Right lobe of liver (tissue), 6 donors: ENCODE results near the gene PASK. TPM values are rescaled to one million over a fixed set of nuclear protein-coding genes. Genes with fewer than 3 reads are reported as not detected.

ENCODE experiments used
- ATAC-seq, 4 donors: fragments of 200-7000 bp; cut with Tn5 transposase; one replicate each; pipeline ENCODE4 v1.9.1; 2020; ENCODE audit warnings: mild to moderate bottlenecking in 4 of 4, moderate library complexity in 4 of 4
- DNase-seq, 3 donors: peaks; one replicate each; pipeline ENCODE4 v3.0.0-alpha.2; 2020
- H3K27ac ChIP-seq, 3 donors: fragments of 200-600 bp; one replicate each; pipeline ENCODE4 v1.8.0; 2022
- H3K27me3 ChIP-seq, 2 donors: fragments of 200-600 bp; one replicate each; pipeline ENCODE4 v1.8.0; 2022
- H3K36me3 ChIP-seq, 4 donors: fragments of 200-600 bp; sonication (generic) in 1 of 4; one replicate each; pipeline versions ENCODE4 v1.5.1 to v1.8.0; 2017 to 2022; ENCODE audit warnings: control low read depth in 1 of 4
- H3K4me1 ChIP-seq, 4 donors: fragments of 200-600 bp; sonication (generic) in 1 of 4; one replicate each; pipeline versions ENCODE4 v1.5.1 to v1.8.0; 2017 to 2022; ENCODE audit warnings: control low read depth in 1 of 4
- H3K4me3 ChIP-seq, 3 donors: fragments of 200-600 bp; one replicate each; pipeline ENCODE4 v1.8.0; 2022
- H3K9me3 ChIP-seq, 4 donors: fragments of 200-600 bp; sonication (generic) in 1 of 4; one replicate each; pipeline versions ENCODE4 v1.5.1 to v1.8.0; 2017 to 2022; ENCODE audit warnings: control low read depth in 1 of 4
- POLR2A ChIP-seq: fragments of 450-650 bp; IDR thresholded peaks from one replicate; pipeline ENCODE4 v1.6.1; 2017; ENCODE audit warnings: antibody characterized with exemption, mild to moderate bottlenecking
- WGBS: methylation state at CpG from one replicate; pipeline ENCODE4 v1.1.6; 2018; ENCODE audit warnings: low coverage, low lambda C conversion rate; ENCODE audit not compliant: insufficient coverage; ENCODE audit errors: missing lambda C conversion rate; 5-methylcytosine and 5-hydroxymethylcytosine counted together
- intact Hi-C, 2 donors: fragments of 100-400 bp; cut with DNase I; formaldehyde crosslinking; loops; one replicate each; pipeline versions ENCODE4 v1.11.2 to v1.14.1; 2022
- total RNA-seq, 6 experiments: library from RNA; depleted of rRNA in 2 of 6; stranded (reverse); fragments of >200 nt in 2 of 6; fragmentation: NEBNext Ultra II Directional in 3 of 6; extraction: Animal tissue kit (Norgen Biotek cat#: 25700) in 3 of 6; gene quantifications; one replicate each; pipeline versions ENCODE4 v1.1.0 to v1.2.4, GENCODE V29; 2016 to 2023
- TF ChIP-seq, protein P1 (sequence below), 4 donors: fragments of 200-600 bp in 3 of 4; fragments of 450-650 bp in 1 of 4; IDR thresholded peaks; one replicate each; pipeline versions ENCODE4 v1.5.1 to v1.8.0; 2016 to 2022; ENCODE audit warnings: antibody characterized with exemption in 4 of 4, mild to moderate bottlenecking in 2 of 4
- donor health status: DM: no; HTN: yes; CAD: no.
- donor health status: DM: no; HTN: no; CAD: no.
- donor health status: DM: no; HTN: no; CAD: no.
- donor health status: DM: no; HTN: yes; CAD: no.
- donor health status: DM: no; HTN: yes; CAD: no.

PASK gene
- total RNA-seq, 6 experiments from 2014 or later: 2.0 to 4.2 (median 3.4) TPM

DNA sequence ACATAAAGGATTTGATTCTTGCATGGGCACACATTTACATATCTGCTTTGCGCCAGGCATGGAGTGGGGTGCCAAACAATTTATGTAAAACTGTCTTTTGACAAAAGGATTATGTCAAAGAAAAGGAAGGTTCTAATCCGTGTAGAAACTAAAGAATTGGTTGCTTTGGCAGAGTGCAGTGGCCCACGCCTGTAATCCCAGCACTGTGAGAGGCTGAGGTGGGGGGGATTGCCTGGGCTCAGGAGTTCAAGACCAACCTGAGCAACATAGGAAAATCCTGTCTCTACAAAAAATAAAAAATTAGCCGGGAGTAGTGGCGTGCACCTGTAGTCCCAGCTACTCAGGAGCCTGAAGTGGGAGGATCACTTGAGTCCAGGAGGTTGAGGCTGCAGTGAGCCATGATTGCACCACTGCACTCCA lies 46.1 kb downstream of the PASK start:
- Histone ChIP-seq H3K4me3 (peak overlapping the region; percentile 83 to 97 (median 95)), H3K27ac (peak overlapping the region in 2 of 3 donors; percentile 86 to 90), H3K36me3 (peaks cover 0 to 10% (median 2%) of the 10 kb centered on the region in 4 donors), H3K27me3 (no peaks in the 10 kb centered on the region), H3K4me1 (peaks cover 0 to 16% (median 8%) of the 10 kb centered on the region in 4 donors), H3K9me3 (no peaks in the 10 kb centered on the region)
- TF ChIP-seq POLR2A: no peak
- TF ChIP-seq, protein P1, sequence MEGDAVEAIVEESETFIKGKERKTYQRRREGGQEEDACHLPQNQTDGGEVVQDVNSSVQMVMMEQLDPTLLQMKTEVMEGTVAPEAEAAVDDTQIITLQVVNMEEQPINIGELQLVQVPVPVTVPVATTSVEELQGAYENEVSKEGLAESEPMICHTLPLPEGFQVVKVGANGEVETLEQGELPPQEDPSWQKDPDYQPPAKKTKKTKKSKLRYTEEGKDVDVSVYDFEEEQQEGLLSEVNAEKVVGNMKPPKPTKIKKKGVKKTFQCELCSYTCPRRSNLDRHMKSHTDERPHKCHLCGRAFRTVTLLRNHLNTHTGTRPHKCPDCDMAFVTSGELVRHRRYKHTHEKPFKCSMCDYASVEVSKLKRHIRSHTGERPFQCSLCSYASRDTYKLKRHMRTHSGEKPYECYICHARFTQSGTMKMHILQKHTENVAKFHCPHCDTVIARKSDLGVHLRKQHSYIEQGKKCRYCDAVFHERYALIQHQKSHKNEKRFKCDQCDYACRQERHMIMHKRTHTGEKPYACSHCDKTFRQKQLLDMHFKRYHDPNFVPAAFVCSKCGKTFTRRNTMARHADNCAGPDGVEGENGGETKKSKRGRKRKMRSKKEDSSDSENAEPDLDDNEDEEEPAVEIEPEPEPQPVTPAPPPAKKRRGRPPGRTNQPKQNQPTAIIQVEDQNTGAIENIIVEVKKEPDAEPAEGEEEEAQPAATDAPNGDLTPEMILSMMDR (IDR thresholded peaks at IDR 0.05): no peak
- ATAC-seq (no peak), DNase-seq (no peak)
- intact Hi-C loops: no loop called here
- 55% methylated on average over 5 of the region's 5 CpGs for WGBS

GRCh38 chr2:241102239-241102803 lies 47.0 kb downstream of the PASK start, which contains the start of gene MTERF4:
Gene MTERF4 (minus strand): TSS chr2:241102287. CDS start chr2:241102273, 14 bp downstream.
- intact Hi-C loops: no loop called here
- peaks cover 0 to 12% (median 4%) of the 10 kb centered on the region in 4 donors for H3K36me3 ChIP-seq
- H3K4me3 ChIP-seq: peak within 1 kb of the TSS; percentile 83 to 97 (median 95)
- peaks cover 0 to 16% (median 8%) of the 10 kb centered on the region in 4 donors for H3K4me1 ChIP-seq
- 0% methylated on average over 7 of the region's 56 CpGs for WGBS
- H3K27ac ChIP-seq: peak within 1 kb of the TSS; percentile 68 to 90 (median 86)
- peak; percentile 98 to 99 (median 98) for ATAC-seq
- TF ChIP-seq POLR2A: peak; percentile 73
- TF ChIP-seq, protein P1 (IDR thresholded peaks at IDR 0.05): no peak
- DNase-seq: peak; percentile 91 to 92 (median 91)
- no peaks in the 10 kb centered on the region for H3K27me3 ChIP-seq
- H3K9me3 ChIP-seq: no peaks in the 10 kb centered on the region

DNA sequence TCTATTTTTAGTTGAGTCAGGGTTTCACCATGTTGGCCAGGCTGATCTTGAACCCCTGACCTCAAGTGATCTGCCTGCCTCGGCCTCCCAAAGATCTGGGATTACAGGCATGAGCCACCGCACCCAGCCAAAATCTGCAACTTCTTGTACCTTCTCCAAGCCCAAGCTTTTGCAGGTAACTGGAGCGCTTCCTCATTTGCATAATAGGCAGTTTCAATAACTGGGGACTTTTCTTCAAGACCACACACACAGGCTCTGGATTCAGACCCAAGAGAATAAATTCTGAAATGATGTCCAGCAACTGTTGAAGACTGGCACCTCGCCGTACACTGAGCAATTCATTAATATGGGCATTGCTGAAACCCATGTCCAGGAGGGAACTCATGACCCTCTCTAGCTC lies 50.0 kb downstream of the PASK start:
- TF ChIP-seq POLR2A: no peak
- TF ChIP-seq, protein P1 (IDR thresholded peaks at IDR 0.05): no peak
- H3K36me3 ChIP-seq: peaks cover 6 to 36% (median 14%) of the 10 kb centered on the region in 4 donors

DNA sequence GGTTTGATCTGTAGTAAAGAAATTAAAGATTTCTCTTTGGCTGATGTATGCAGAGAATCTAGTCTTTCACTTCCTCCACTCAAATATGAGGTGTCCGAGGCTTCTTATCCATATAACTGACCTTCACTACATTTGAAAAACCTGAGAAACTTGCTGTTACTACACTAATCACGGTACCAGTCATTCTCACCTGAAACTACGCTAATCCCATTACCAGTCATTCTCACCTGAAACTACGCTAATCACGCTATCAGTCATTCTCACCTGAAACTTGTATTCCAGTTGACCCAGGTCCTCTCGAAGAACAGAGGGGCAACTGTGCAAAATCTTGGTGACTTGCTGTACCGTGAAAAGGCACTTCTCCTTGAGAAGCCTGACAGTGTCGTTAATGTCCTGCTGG lies 52.3 kb downstream of the PASK start:
- TF ChIP-seq, protein P1 (IDR thresholded peaks at IDR 0.05): no peak
- TF ChIP-seq POLR2A: no peak
- no peak for ATAC-seq
- WGBS: 87% methylated on average over 8 of the region's 8 CpGs
- H3K9me3 ChIP-seq: no peaks in the 10 kb centered on the region
- no peak overlapping the region for H3K4me3 ChIP-seq
- no peak overlapping the region for H3K27ac ChIP-seq
- H3K27me3 ChIP-seq: no peaks in the 10 kb centered on the region
- H3K36me3 ChIP-seq: peaks cover 6 to 47% (median 16%) of the 10 kb centered on the region in 4 donors
- intact Hi-C loops: no loop called here
- peaks cover 0 to 31% (median 15%) of the 10 kb centered on the region in 4 donors for H3K4me1 ChIP-seq
- DNase-seq: no peak

More for the DNA sequence above, 50.0 kb downstream of the PASK start:
- Histone ChIP-seq H3K9me3 (no peaks in the 10 kb centered on the region), H3K4me1 (peaks cover 0 to 20% (median 9%) of the 10 kb centered on the region in 4 donors), H3K27me3 (no peaks in the 10 kb centered on the region), H3K4me3 (no peak overlapping the region), H3K27ac (no peak overlapping the region)
- intact Hi-C loops: no loop called here
- ATAC-seq (no peak), DNase-seq (no peak)
- 92% methylated on average over 3 of the region's 5 CpGs for WGBS
